CD14-positive monocyte (primary cell): ENCODE data around the gene MEIS2. TPM values are rescaled to one million over a fixed set of nuclear protein-coding genes. Genes with fewer than 3 reads are reported as not detected.

Experiments used
- DNase-seq, 3 donors: peaks; one replicate each; pipeline ENCODE4 v3.0.0-alpha.2; 2011 to 2022
- H2AFZ ChIP-seq: 2 replicates; pipeline ENCODE4 v1.6.0; 2012; ENCODE audit warnings: mild to moderate bottlenecking, low read depth, low read length, inconsistent platforms; ENCODE audit not compliant: insufficient read depth, poor library complexity, severe bottlenecking
- H3K27ac ChIP-seq, 2 donors: 1 replicate in 1 of 2; 2 replicates in 1 of 2; pipeline ENCODE4 v1.5.1; 2012 to 2013; ENCODE audit warnings: low read length in 2 of 2, control low read depth in 1 of 2, inconsistent platforms in 1 of 2, low read depth in 1 of 2, mild to moderate bottlenecking in 1 of 2
- H3K27me3 ChIP-seq, 2 donors: one replicate each; pipeline versions ENCODE4 v1.6.0 to v1.6.1; 2011 to 2013; ENCODE audit warnings: low read length in 2 of 2; ENCODE audit not compliant: control insufficient read depth in 2 of 2, insufficient read depth in 2 of 2
- H3K36me3 ChIP-seq, 2 donors: replicated peaks in 1 of 2; 1 replicate in 1 of 2; 2 replicates in 1 of 2; pipeline versions ENCODE4 v1.5.1 to v1.6.1; 2012 to 2013; ENCODE audit warnings: low read length in 2 of 2, control low read depth in 1 of 2, inconsistent platforms in 1 of 2, mild to moderate bottlenecking in 1 of 2; ENCODE audit not compliant: insufficient read depth in 2 of 2, control insufficient read depth in 1 of 2
- H3K4me1 ChIP-seq, 2 donors: 1 replicate in 1 of 2; 2 replicates in 1 of 2; pipeline versions ENCODE4 v1.5.1 to v1.6.1; 2012 to 2013; ENCODE audit warnings: low read length in 2 of 2, control low read depth in 1 of 2, inconsistent platforms in 1 of 2, mild to moderate bottlenecking in 1 of 2, moderate library complexity in 1 of 2; ENCODE audit not compliant: insufficient read depth in 2 of 2, control insufficient read depth in 1 of 2
- H3K4me2 ChIP-seq: replicated peaks from 2 replicates; pipeline ENCODE3; 2012; ENCODE audit warnings: low read length, moderate library complexity, mild to moderate bottlenecking; ENCODE audit not compliant: poor library complexity, severe bottlenecking; ENCODE audit errors: extremely low read depth
- H3K4me3 ChIP-seq, 3 experiments: fragments of 200-600 bp in 1 of 3; sonication (generic) in 1 of 3; replicated peaks in 1 of 3; 1 replicate in 2 of 3; 2 replicates in 1 of 3; pipeline ENCODE4 v1.5.1; 2011 to 2013; ENCODE audit warnings: low read length in 3 of 3, mild to moderate bottlenecking in 3 of 3, control low read depth in 2 of 3, low read depth in 2 of 3, inconsistent platforms in 1 of 3, moderate library complexity in 1 of 3
- H3K79me2 ChIP-seq: 2 replicates; pipeline ENCODE4 v1.6.0; 2012; ENCODE audit warnings: mild to moderate bottlenecking, control low read depth, inconsistent platforms, low read length, moderate library complexity; ENCODE audit not compliant: insufficient read depth
- H3K9ac ChIP-seq: 2 replicates; pipeline ENCODE4 v1.6.0; 2017; ENCODE audit warnings: low read length, mild to moderate bottlenecking; ENCODE audit not compliant: insufficient read depth, poor library complexity, severe bottlenecking
- H3K9me3 ChIP-seq, 2 donors: replicated peaks in 1 of 2; 1 replicate in 1 of 2; 2 replicates in 1 of 2; pipeline versions ENCODE4 v1.5.1 to v1.6.1; 2012 to 2013; ENCODE audit warnings: low read length in 2 of 2, control low read depth in 1 of 2; ENCODE audit not compliant: control insufficient read depth in 1 of 2, insufficient read depth in 1 of 2
- H4K20me1 ChIP-seq: 2 replicates; pipeline ENCODE4 v1.6.0; 2012; ENCODE audit warnings: mild to moderate bottlenecking, low read length, control low read depth, moderate library complexity; ENCODE audit not compliant: insufficient read depth
- H3K27ac Mint-ChIP-seq, 7 donors: one replicate each; pipeline ENCODE4 v1.8.0; 2020; ENCODE audit warnings: mild to moderate bottlenecking in 7 of 7, mixed read lengths in 7 of 7, moderate library complexity in 6 of 7, inconsistent platforms in 2 of 7
- H3K27me3 Mint-ChIP-seq, 3 donors: one replicate each; pipeline ENCODE4 v1.8.0; 2021 to 2022; ENCODE audit warnings: low read depth in 3 of 3, mild to moderate bottlenecking in 3 of 3, mixed read lengths in 3 of 3, moderate library complexity in 3 of 3, inconsistent platforms in 1 of 3
- H3K36me3 Mint-ChIP-seq, 2 donors: one replicate each; pipeline ENCODE4 v1.8.0; 2020; ENCODE audit warnings: mixed read lengths in 2 of 2, inconsistent platforms in 1 of 2, mild to moderate bottlenecking in 1 of 2
- H3K4me1 Mint-ChIP-seq: one replicate; pipeline ENCODE4 v1.8.0; 2020; ENCODE audit warnings: mild to moderate bottlenecking, mixed read lengths
- H3K4me3 Mint-ChIP-seq, 2 donors: one replicate each; pipeline ENCODE4 v1.8.0; 2020; ENCODE audit warnings: mild to moderate bottlenecking in 2 of 2, mixed read lengths in 2 of 2, moderate library complexity in 1 of 2
- H3K9me3 Mint-ChIP-seq, 7 donors: one replicate each; pipeline ENCODE4 v1.8.0; 2020 to 2022; ENCODE audit warnings: mixed read lengths in 7 of 7, mild to moderate bottlenecking in 6 of 7, moderate library complexity in 6 of 7, inconsistent platforms in 2 of 7
- WGBS: methylation state at CpG from one replicate; pipeline ENCODE4 v1.1.5; 2013; ENCODE audit warnings: missing lambda C conversion rate; ENCODE audit not compliant: insufficient coverage; 5-methylcytosine and 5-hydroxymethylcytosine counted together
- intact Hi-C, 2 donors: fragments of 100-400 bp; cut with micrococcal nuclease; formaldehyde crosslinking; loops; one replicate each; pipeline versions ENCODE4 v1.15.0 to v1.15.1; 2023
- polyA plus RNA-seq, 3 donors: library from polyadenylated mRNA; depleted of rRNA in 1 of 3; unstranded in 2 of 3; stranded (reverse) in 1 of 3; fragments of 300-500 nt in 2 of 3; fragments of >200 nt in 1 of 3; fragmentation: Illumina TruSeq in 2 of 3; gene quantifications; 1 replicate in 2 of 3; 2 replicates in 1 of 3; pipeline ENCODE4 v1.2.3, GENCODE V29; 2012 to 2021
- TF ChIP-seq, protein P1 (sequence below): fragments of 200-600 bp; IDR thresholded peaks from one replicate; pipeline ENCODE4 v1.8.0; 2022; ENCODE audit warnings: antibody characterized with exemption, mild to moderate bottlenecking

The MEIS2 gene
- polyA plus RNA-seq, 3 donors: not detected

DNA sequence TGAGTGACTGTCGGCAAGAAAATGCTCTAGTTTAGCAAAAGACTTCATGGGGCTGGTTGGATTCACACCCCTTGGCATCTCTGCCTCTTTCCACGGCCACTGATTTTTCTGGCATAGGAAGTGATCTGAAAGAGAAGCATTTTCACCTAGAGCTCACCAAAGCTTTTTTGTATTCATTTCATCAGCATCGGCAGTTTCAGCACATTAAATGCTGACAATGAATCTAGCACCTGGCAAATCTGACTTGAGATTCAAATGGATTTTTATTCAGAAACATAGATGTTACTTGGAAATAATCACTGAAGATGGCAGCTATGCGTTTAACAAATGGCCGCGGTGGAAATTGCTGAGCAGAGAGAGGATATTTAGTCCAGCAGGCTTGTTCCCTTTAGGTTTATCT is 155.9 kb downstream of the MEIS2 start:
- Histone ChIP-seq H3K4me1 (no peaks in the 10 kb centered on the region), H3K9ac (no peak overlapping the region), H3K9me3 (no peaks in the 10 kb centered on the region), H3K4me3 (no peak overlapping the region), H3K79me2 (no peaks in the 10 kb centered on the region), H3K27me3 (no peaks in the 10 kb centered on the region), H2AFZ (no peak overlapping the region), H3K36me3 (no peaks in the 10 kb centered on the region), H4K20me1 (no peaks in the 10 kb centered on the region), H3K4me2 (no peak overlapping the region), H3K27ac (no peak overlapping the region)
- Mint-ChIP-seq H3K4me3 (no peak overlapping the region), H3K27ac (no peak overlapping the region), H3K27me3 (peaks cover 1 to 2% (median 1%) of the 10 kb centered on the region in 3 donors), H3K9me3 (peaks cover 0 to 2% (median 0%) of the 10 kb centered on the region in 7 donors), H3K4me1 (no peaks in the 10 kb centered on the region), H3K36me3 (no peaks in the 10 kb centered on the region)
- 92% methylated on average over 4 of the region's 6 CpGs for WGBS
- TF ChIP-seq, protein P1, sequence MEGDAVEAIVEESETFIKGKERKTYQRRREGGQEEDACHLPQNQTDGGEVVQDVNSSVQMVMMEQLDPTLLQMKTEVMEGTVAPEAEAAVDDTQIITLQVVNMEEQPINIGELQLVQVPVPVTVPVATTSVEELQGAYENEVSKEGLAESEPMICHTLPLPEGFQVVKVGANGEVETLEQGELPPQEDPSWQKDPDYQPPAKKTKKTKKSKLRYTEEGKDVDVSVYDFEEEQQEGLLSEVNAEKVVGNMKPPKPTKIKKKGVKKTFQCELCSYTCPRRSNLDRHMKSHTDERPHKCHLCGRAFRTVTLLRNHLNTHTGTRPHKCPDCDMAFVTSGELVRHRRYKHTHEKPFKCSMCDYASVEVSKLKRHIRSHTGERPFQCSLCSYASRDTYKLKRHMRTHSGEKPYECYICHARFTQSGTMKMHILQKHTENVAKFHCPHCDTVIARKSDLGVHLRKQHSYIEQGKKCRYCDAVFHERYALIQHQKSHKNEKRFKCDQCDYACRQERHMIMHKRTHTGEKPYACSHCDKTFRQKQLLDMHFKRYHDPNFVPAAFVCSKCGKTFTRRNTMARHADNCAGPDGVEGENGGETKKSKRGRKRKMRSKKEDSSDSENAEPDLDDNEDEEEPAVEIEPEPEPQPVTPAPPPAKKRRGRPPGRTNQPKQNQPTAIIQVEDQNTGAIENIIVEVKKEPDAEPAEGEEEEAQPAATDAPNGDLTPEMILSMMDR: no peak
- intact Hi-C loops: no loop called here
- no peak for DNase-seq

DNA sequence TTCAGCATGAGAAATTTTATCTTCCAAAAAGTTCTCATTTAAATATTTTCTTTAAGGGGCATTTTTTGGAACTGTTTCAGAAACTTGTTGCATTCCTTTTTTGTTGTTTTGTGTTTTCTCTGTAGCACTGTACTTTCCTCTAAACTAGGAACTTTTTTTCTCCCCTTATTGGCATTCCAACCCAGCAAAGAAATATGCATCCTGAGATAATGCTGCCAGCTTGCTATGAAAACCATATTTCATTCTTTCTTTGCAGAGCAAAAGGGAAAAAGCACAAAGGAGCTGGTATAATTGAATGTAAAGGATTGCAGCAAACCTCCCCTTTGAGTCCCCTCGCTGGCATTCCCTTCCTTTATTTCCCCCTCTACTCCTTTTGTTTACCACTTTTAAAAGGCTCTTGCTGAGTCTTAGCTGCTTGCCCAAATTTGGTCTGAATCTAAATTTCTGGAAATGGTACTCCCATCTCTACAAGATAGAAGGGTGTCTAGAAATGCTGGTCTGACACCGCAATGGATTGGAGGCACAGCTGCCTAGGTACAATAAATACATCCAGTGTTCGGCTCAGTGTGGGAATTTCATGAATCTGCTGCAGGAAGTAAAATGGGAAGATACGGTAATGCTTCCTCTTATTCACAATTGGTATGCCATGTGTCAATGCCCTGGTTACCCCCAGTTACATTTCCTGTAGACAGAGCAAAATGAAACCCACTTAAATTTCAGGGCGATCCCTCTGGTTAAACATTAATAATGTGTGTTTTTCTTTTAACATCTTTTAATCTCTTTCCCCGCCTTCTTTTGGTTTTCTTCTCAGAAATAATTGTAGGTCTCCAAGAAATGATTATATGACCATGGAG is 156.6 kb downstream of the MEIS2 start:
- no peak overlapping the region for H2AFZ ChIP-seq
- H3K4me2 ChIP-seq: no peak overlapping the region

More for the DNA sequence above, 156.6 kb downstream of the MEIS2 start:
- Mint-ChIP-seq H3K27me3 (peaks cover 1 to 2% (median 1%) of the 10 kb centered on the region in 3 donors), H3K9me3 (peaks cover 0 to 8% (median 0%) of the 10 kb centered on the region in 7 donors), H3K36me3 (no peaks in the 10 kb centered on the region), H3K4me1 (no peaks in the 10 kb centered on the region), H3K27ac (no peak overlapping the region), H3K4me3 (no peak overlapping the region)
- H3K27ac ChIP-seq: no peak overlapping the region
- no peak for DNase-seq
- intact Hi-C loops: no loop called here
- no peaks in the 10 kb centered on the region for H3K27me3 ChIP-seq
- H3K9ac ChIP-seq: no peak overlapping the region
- no peaks in the 10 kb centered on the region for H3K79me2 ChIP-seq
- H4K20me1 ChIP-seq: no peaks in the 10 kb centered on the region
- H3K4me3 ChIP-seq: no peak overlapping the region
- H3K9me3 ChIP-seq: no peaks in the 10 kb centered on the region
- WGBS: no CpG with 5 or more reads among the region's 6 CpGs
- TF ChIP-seq, protein P1: no peak
- H3K36me3 ChIP-seq: no peaks in the 10 kb centered on the region
- no peaks in the 10 kb centered on the region for H3K4me1 ChIP-seq
